Measurements from ENCODE around the gene CNTNAP2. TPM values are rescaled to one million over a fixed set of nuclear protein-coding genes. Genes with fewer than 3 reads are reported as not detected.

CNTNAP2 gene
- total RNA-seq, 2 experiments from 2014 or later = 0.28 TPM; not detected in 1

DNA sequence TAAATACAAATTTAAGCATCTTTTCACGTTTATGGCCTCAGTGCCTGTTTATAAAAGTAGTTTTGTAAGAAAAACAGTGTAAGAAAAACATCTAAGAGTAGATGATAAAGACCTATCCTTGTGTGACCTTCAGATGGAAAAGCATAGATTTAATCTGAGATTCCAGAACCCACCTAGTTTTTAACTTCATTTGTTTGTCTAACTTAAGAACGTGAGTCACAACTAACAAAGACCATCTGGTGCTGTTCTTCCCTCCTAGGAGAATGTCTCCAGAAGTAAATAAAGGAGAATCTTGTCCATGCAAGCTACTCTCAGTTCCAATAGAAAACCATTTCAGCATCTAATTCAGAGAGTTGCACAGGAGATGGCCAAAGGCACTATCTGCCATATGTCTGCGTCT, 2208.6 kb downstream of the CNTNAP2 start:
- Histone ChIP-seq H3K36me3 (ENCODE audit: insufficient read depth, low read length) (no peaks in the 10 kb centered on the region), H3K4me3 (ENCODE audit: low read depth, low read length, poor library complexity, severe bottlenecking) (no peak overlapping the region), H3K9me2 (ENCODE audit: insufficient read depth, low read length) (no peaks in the 10 kb centered on the region), H3K9me3 (ENCODE audit: low read length) (no peaks in the 10 kb centered on the region), H3K79me2 (ENCODE audit: insufficient read depth, low read depth, low read length) (no peaks in the 10 kb centered on the region), H3K4me1 (ENCODE audit: insufficient read depth, low read length, poor library complexity, severe bottlenecking) (no peaks in the 10 kb centered on the region), H4K20me1 (ENCODE audit: insufficient read depth, low read length) (no peaks in the 10 kb centered on the region), H2AFZ (ENCODE audit: low read length) (no peak overlapping the region), H3K4me2 (ENCODE audit: low read length) (no peak overlapping the region), H3K27ac (ENCODE audit: low read depth, low read length, poor library complexity, severe bottlenecking) (no peak overlapping the region)
- CTCF ChIA-PET (ENCODE audit: unreplicated experiment) = no interaction called here
- intact Hi-C loops (cut with micrococcal nuclease; ENCODE audit: unreplicated experiment) = no loop called here
- POLR2A ChIA-PET = no interaction called here
- no peak for DNase-seq (ENCODE audit: low spot score)
- BruUV-seq (replicated peaks) = no TSS peak
- TF ChIP-seq EZH2phosphoT487 (IDR thresholded peaks at IDR 0.05; ENCODE audit: borderline replicate concordance, low read depth, low read length) = no peak
- TF ChIP-seq CTCF (conservative IDR thresholded peaks at IDR 0.05; ENCODE audit: low read length) = no peak

- CTCF ChIA-PET (ENCODE audit: unreplicated experiment) = no interaction called here
- BruUV-seq (replicated peaks) = no TSS peak
Observed at GRCh38 chr7:148327379-148327778, 2210.8 kb downstream of the CNTNAP2 start.

GRCh38 chr7:148328906-148329305, 2212.3 kb downstream of the CNTNAP2 start:
- H3K9me2 ChIP-seq (ENCODE audit: insufficient read depth, low read length) = no peaks in the 10 kb centered on the region
- TF ChIP-seq CTCF (conservative IDR thresholded peaks at IDR 0.05; ENCODE audit: low read length) = no peak
- intact Hi-C loops (cut with micrococcal nuclease; ENCODE audit: unreplicated experiment) = no loop called here
- H3K36me3 ChIP-seq (ENCODE audit: insufficient read depth, low read length) = no peaks in the 10 kb centered on the region
- H3K4me1 ChIP-seq (ENCODE audit: insufficient read depth, low read length, poor library complexity, severe bottlenecking) = no peaks in the 10 kb centered on the region
- H3K27ac ChIP-seq (ENCODE audit: low read depth, low read length, poor library complexity, severe bottlenecking) = no peak overlapping the region
- no TSS peak for BruUV-seq (replicated peaks)
- no peak overlapping the region for H3K4me2 ChIP-seq (ENCODE audit: low read length)
- POLR2A ChIA-PET = no interaction called here
- no peaks in the 10 kb centered on the region for H3K79me2 ChIP-seq (ENCODE audit: insufficient read depth, low read depth, low read length)
- 0 out of 2 replicates have a peak, but pooled peaks cover 7% of the 10 kb centered on the region for H3K9me3 ChIP-seq (ENCODE audit: low read length)
- no peak for DNase-seq (ENCODE audit: low spot score)
- H2AFZ ChIP-seq (ENCODE audit: low read length) = no peak overlapping the region
- H4K20me1 ChIP-seq (ENCODE audit: insufficient read depth, low read length) = no peaks in the 10 kb centered on the region
- CTCF ChIA-PET (ENCODE audit: unreplicated experiment) = no interaction called here
- H3K4me3 ChIP-seq (ENCODE audit: low read depth, low read length, poor library complexity, severe bottlenecking) = no peak overlapping the region

More at GRCh38 chr7:148327379-148327778, 2210.8 kb downstream of the CNTNAP2 start:
- TF ChIP-seq EZH2phosphoT487 (IDR thresholded peaks at IDR 0.05; ENCODE audit: borderline replicate concordance, low read depth, low read length) (no peak), CTCF (conservative IDR thresholded peaks at IDR 0.05; ENCODE audit: low read length) (no peak)
- intact Hi-C loops (cut with micrococcal nuclease; ENCODE audit: unreplicated experiment) = no loop called here
- Histone ChIP-seq H3K9me3 (ENCODE audit: low read length) (0 out of 2 replicates have a peak, but pooled peaks cover 7% of the 10 kb centered on the region), H3K4me3 (ENCODE audit: low read depth, low read length, poor library complexity, severe bottlenecking) (no peak overlapping the region), H3K9me2 (ENCODE audit: insufficient read depth, low read length) (no peaks in the 10 kb centered on the region), H3K79me2 (ENCODE audit: insufficient read depth, low read depth, low read length) (no peaks in the 10 kb centered on the region), H3K27ac (ENCODE audit: low read depth, low read length, poor library complexity, severe bottlenecking) (no peak overlapping the region), H3K36me3 (ENCODE audit: insufficient read depth, low read length) (no peaks in the 10 kb centered on the region), H3K4me1 (ENCODE audit: insufficient read depth, low read length, poor library complexity, severe bottlenecking) (no peaks in the 10 kb centered on the region), H4K20me1 (ENCODE audit: insufficient read depth, low read length) (no peaks in the 10 kb centered on the region), H3K4me2 (ENCODE audit: low read length) (no peak overlapping the region), H2AFZ (ENCODE audit: low read length) (no peak overlapping the region)
- DNase-seq (ENCODE audit: low spot score) = no peak
- POLR2A ChIA-PET = no interaction called here
